SK-N-MC (cell line): Measurements from ENCODE around the gene CDNF.

ENCODE experiments used
- DNase-seq: peaks from one replicate; pipeline ENCODE4 v3.0.0-alpha.2; 2011; ENCODE audit warnings: low read depth, low spot score
- H3K27ac ChIP-seq: fragments of 200-600 bp; sonication (generic); 2 replicates; pipeline ENCODE4 v1.5.1; 2016; ENCODE audit warnings: mixed run types
- H3K36me3 ChIP-seq: fragments of 200-600 bp; sonication (generic); 2 replicates; pipeline ENCODE4 v1.6.1; 2017; ENCODE audit warnings: antibody characterized with exemption, low read length, mixed read lengths; ENCODE audit not compliant: insufficient read depth
- H3K4me3 ChIP-seq: fragments of 200-600 bp; sonication (generic); 2 replicates; pipeline ENCODE4 v1.5.1; 2016
- H3K9ac ChIP-seq: fragments of 200-600 bp; sonication (generic); 2 replicates; pipeline ENCODE4 v1.8.0; 2017; ENCODE audit warnings: mixed run types, mixed read lengths; ENCODE audit not compliant: insufficient read length
- H3K9me3 ChIP-seq: fragments of 200-600 bp; sonication (generic); 2 replicates; pipeline ENCODE4 v1.6.1; 2017; ENCODE audit warnings: low read depth, mild to moderate bottlenecking, antibody characterized with exemption, low read length, moderate library complexity, mixed read lengths
- EZH2 ChIP-seq: fragments of 200-600 bp; sonication (generic); IDR thresholded peaks from one replicate; pipeline ENCODE4 v1.6.1; 2017; ENCODE audit warnings: antibody characterized with exemption
- FOXP2 ChIP-seq: optimal IDR thresholded peaks from 2 replicates; pipeline ENCODE3; 2011; ENCODE audit warnings: mild to moderate bottlenecking, moderate library complexity; ENCODE audit not compliant: insufficient read depth; ENCODE audit errors: extremely low read length, control extremely low read depth
- POLR2AphosphoS5 ChIP-seq: IDR thresholded peaks from 2 replicates; pipeline ENCODE4 v1.6.1; 2012; ENCODE audit warnings: mild to moderate bottlenecking, low read depth, low read length, borderline replicate concordance

CDNF gene

DNA sequence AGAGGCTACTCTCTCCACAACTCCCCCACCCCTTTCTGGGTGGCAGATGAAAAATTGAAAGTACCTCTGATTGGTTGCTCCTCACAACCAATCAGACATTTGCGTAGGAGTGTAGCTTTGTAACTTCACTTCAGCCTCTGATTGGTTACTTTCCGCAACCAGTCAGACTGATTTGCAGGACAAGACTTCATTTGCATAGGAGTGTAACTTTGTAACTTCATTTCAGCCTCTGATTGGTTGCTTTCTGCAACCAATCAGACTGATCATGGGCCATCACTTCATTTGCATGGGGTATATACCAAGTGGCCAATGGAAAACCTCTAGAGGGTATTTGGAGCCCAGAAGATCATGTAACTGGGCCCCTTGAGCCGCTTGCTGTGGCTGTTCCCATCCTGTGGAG lies 25.6 kb downstream of the CDNF start:
- DNase-seq = no peak
- Histone ChIP-seq H3K9ac (no peak overlapping the region), H3K36me3 (no peaks in the 10 kb centered on the region), H3K4me3 (no peak overlapping the region), H3K9me3 (no peaks in the 10 kb centered on the region), H3K27ac (no peak overlapping the region)
- TF ChIP-seq EZH2 (no peak), FOXP2 (no peak), POLR2AphosphoS5 (no peak)

DNA sequence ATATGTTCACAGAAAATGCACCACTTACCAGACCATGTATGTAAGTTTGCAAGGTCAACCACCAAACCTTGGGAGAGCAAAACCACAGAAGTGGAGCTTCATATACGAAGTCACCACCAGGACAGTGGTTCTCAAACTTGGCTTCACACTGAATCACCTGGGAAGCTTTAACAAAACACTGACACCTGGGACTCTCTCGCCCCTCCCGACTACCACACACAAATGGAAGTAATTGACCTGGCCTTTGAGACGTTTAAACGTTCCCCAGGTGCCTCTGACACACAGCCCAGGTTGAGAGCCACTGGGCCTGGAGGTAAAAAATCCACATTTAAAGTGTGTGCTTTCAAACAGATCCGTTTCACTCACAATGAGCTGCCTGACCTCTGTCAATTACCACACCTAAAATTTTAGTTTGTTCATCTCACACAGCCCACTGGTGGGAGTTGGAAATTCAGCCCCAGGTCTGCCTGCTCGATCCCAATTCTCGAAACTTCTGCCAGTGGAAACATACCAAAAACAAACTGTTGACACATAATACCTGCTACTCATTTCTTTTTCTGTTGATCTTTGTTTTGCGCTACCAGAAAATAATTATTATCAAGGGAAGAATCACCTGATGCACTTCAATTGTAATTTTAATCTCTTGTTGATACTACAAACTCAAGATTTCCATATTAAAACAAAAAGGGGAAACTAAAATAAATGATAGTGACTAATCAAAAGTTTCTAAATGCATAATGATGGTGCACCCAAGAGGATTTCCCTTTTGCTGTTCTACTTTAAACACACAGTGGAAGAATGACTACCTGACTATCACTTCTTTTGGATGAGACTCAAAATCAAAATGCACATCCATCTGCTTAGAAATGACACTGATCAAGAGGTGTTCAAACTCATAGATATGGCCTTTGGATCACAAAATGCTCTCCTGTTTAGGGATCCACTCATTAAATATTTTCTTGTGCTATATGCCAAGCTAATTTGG lies 26.6 kb downstream of the CDNF start:
- DNase-seq = no peak
- no peak overlapping the region for H3K9ac ChIP-seq
- TF ChIP-seq EZH2 (no peak), FOXP2 (no peak), POLR2AphosphoS5 (no peak)
- no peak overlapping the region for H3K27ac ChIP-seq
- H3K4me3 ChIP-seq = no peak overlapping the region
- H3K36me3 ChIP-seq = no peaks in the 10 kb centered on the region
- no peaks in the 10 kb centered on the region for H3K9me3 ChIP-seq

DNA sequence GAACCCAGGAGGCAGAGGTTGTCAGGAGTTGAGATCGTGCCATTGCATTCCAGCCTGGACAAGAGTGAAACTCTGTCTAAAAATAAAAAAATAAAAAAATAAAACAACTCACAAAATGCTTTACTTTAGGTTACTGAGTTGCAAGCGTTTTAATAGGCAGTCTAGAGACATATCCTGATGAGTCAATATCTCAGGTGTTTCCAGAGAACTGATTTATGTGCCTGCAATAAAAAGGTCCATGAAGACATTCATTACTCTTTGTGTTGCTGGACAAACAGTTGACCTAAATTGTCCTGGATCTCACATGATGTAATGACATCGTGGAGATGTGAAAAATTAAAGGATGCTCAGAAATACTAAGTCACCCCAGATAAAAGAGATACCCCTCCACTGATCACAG lies 31.5 kb downstream of the CDNF start:
- TF ChIP-seq EZH2 (no peak), POLR2AphosphoS5 (no peak), FOXP2 (no peak)
- DNase-seq = no peak
- Histone ChIP-seq H3K9me3 (no peaks in the 10 kb centered on the region), H3K9ac (no peak overlapping the region), H3K27ac (no peak overlapping the region), H3K4me3 (no peak overlapping the region), H3K36me3 (no peaks in the 10 kb centered on the region)

DNA sequence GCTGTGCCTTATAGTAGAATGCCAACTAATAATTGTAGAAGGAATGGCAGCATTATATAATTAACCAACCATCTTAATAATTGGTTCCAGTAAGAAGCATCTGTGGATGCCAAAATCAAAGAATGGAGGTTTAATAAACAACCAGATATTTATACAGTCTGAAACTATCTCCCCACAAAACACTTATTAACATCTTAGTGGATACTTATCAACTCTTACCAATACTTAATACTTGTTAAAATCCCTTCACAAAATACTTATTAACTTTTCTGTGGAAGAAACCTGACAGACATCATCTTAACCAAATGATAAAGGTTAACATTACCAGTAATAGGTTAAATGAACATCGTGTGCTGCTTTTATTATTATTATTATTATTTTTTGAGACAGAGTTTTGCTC lies 34.0 kb downstream of the CDNF start:
- TF ChIP-seq POLR2AphosphoS5 (no peak), FOXP2 (no peak)
- Histone ChIP-seq H3K36me3 (no peaks in the 10 kb centered on the region), H3K4me3 (no peak overlapping the region), H3K27ac (no peak overlapping the region), H3K9ac (no peak overlapping the region), H3K9me3 (no peaks in the 10 kb centered on the region)
- DNase-seq = no peak

DNA sequence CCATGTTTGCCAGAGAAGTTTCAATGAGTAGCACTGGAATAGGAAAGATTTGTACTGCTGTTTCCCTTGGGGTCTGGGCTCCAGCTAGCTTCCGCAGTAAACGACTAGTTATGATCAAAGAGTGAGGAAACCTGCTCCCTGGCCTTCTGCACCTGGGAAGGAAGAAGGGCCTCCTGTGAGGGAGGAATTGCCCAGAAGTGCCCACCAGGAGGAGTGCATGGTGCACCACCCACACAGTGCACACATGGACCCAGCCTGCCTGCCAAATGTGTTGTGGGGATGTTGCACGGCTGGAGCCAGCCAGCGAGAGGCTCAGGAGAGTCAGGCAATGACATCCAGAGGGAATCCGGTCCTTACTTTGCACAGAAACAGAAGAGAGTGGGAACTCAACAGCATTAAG lies 36.1 kb downstream of the CDNF start:
- Histone ChIP-seq H3K9ac (no peak overlapping the region), H3K4me3 (no peak overlapping the region), H3K9me3 (no peaks in the 10 kb centered on the region), H3K36me3 (no peaks in the 10 kb centered on the region), H3K27ac (no peak overlapping the region)
- no peak for DNase-seq
- TF ChIP-seq EZH2 (no peak), POLR2AphosphoS5 (no peak), FOXP2 (no peak)

DNA sequence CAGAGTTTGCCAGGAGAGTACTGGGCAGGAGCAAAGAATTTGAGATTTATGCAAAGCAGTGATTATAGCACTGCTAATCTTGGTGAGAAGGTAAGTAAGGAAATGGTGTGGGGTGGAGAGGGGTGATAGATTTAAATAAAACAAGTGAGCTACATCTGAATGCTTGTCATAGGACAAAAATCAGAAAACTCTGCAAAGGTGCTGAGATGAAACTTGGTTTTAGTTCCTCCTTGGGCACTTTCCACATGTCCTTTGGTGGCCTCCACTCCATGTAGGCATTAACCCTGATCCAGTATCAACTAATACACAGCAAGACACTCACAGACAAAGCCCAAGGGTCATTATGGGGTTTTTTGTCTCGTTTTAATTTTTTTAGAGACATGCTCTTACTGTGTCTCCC lies 37.4 kb downstream of the CDNF start:
- no peak for DNase-seq
- Histone ChIP-seq H3K36me3 (no peaks in the 10 kb centered on the region), H3K27ac (no peak overlapping the region), H3K9me3 (no peaks in the 10 kb centered on the region), H3K9ac (no peak overlapping the region), H3K4me3 (no peak overlapping the region)
- TF ChIP-seq POLR2AphosphoS5 = no peak
- no peak for TF ChIP-seq FOXP2
- no peak for TF ChIP-seq EZH2

DNA sequence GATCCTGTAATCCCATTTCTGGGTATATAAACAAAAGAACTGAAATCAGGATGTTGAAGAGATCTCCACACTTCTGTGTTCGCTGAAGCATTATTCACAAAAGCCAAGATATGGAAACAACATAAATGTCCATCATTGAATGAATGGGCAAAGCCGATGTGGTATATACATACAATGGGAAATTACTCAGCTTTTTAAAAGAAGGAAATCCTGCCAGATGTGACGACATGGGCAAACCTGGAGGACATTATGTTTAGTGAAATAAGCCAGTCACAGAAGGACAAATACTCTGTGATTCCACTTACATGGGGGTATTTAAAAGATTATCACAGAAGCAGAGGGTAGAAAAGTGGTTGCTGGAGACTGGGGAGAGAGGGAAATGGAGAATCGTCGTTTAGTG lies 39.2 kb downstream of the CDNF start:
- H3K4me3 ChIP-seq = no peak overlapping the region

DNA sequence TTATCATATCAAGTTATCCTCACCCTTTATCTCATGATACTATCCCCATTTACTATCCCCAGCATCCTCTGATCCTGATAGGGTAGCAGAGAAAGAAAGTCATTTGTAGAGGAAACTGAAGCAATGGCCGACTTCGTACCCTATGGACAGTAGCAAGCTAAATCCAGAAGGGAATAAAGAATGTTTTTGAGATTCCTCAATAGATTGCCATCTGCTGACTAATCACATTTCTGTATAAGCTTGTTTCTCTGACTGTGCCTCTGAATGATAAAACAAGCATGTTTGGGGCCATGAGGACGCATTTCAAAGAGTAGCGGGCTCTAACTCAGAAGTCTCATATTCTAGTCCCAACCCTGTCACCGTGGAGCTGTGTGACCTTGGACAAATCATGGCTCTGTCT lies 49.9 kb downstream of the CDNF start:
- Histone ChIP-seq H3K9me3 (no peaks in the 10 kb centered on the region), H3K9ac (no peak overlapping the region), H3K36me3 (no peaks in the 10 kb centered on the region), H3K4me3 (no peak overlapping the region), H3K27ac (no peak overlapping the region)
- no peak for DNase-seq
- TF ChIP-seq FOXP2 = no peak
- no peak for TF ChIP-seq POLR2AphosphoS5
- no peak for TF ChIP-seq EZH2

More for the DNA sequence above, 39.2 kb downstream of the CDNF start:
- TF ChIP-seq EZH2 (no peak), FOXP2 (no peak), POLR2AphosphoS5 (no peak)
- Histone ChIP-seq H3K9me3 (no peaks in the 10 kb centered on the region), H3K27ac (no peak overlapping the region), H3K36me3 (no peaks in the 10 kb centered on the region), H3K9ac (no peak overlapping the region)
- DNase-seq = no peak

DNA sequence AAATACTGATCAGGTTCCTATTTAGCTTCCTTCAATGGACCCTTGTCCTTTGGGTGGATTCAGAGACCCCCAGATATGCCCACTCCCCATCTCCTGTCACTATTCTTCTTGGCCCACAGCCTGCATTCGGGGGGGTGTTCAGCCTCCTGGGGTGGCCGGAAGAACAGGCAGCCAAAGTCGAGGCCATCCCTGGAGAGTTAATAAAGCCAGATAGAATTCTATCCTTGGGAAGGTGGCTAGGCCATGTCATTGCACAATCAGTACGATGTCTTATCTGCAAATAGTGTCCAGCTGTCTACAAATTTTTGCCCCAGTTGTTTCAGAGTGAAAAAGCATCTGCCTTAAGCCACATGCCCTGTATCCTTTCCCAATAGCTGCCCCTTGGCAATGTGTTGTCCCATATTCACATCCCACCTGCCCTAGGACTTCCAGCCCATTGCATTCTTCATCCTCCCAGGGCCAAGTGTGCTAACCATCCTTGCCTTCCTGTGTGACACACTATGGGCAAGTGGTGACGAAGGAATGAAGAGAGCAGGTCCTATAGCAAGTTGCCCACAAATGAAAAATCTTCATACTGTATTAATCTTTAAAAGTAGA lies 53.3 kb downstream of the CDNF start:
- no peak overlapping the region for H3K9ac ChIP-seq
- H3K9me3 ChIP-seq = no peaks in the 10 kb centered on the region
- DNase-seq = no peak
- no peak overlapping the region for H3K27ac ChIP-seq
- H3K4me3 ChIP-seq = no peak overlapping the region
- no peaks in the 10 kb centered on the region for H3K36me3 ChIP-seq
- TF ChIP-seq POLR2AphosphoS5 (no peak), EZH2 (no peak), FOXP2 (no peak)
